Loucy (cell line): ENCODE data around the gene DNAJC17.

Experiments used
- H2AFZ ChIP-seq: fragments of 200-600 bp; sonication (generic); 2 replicates; pipeline ENCODE4 v1.6.0; 2016; ENCODE audit warnings: antibody characterized with exemption, mild to moderate bottlenecking, low read length, moderate library complexity
- H3F3A ChIP-seq: fragments of 200-600 bp; 2 replicates; pipeline ENCODE4 v1.6.0; 2016; ENCODE audit warnings: antibody characterized with exemption, low read depth, mild to moderate bottlenecking
- H3K27me3 ChIP-seq: fragments of 200-600 bp; sonication (generic); 2 replicates; pipeline ENCODE4 v1.6.1; 2014; ENCODE audit warnings: low read length, mild to moderate bottlenecking; ENCODE audit not compliant: insufficient read depth, poor library complexity, severe bottlenecking
- H3K36me3 ChIP-seq: fragments of 200-600 bp; sonication (generic); 2 replicates; pipeline ENCODE4 v1.6.1; 2016; ENCODE audit warnings: low read length; ENCODE audit not compliant: insufficient read depth
- H3K4me1 ChIP-seq: fragments of 200-600 bp; sonication (generic); 2 replicates; pipeline ENCODE4 v1.5.1; 2014; ENCODE audit warnings: low read length, mild to moderate bottlenecking; ENCODE audit not compliant: insufficient read depth, poor library complexity, severe bottlenecking
- H3K4me2 ChIP-seq: fragments of 200-600 bp; sonication (generic); 2 replicates; pipeline ENCODE4 v1.6.0; 2014; ENCODE audit warnings: antibody characterized with exemption, low read length, low read depth, mild to moderate bottlenecking; ENCODE audit not compliant: poor library complexity, severe bottlenecking
- H3K4me3 ChIP-seq: fragments of 200-600 bp; sonication (generic); 2 replicates; pipeline ENCODE4 v1.5.1; 2014; ENCODE audit warnings: low read length, mild to moderate bottlenecking, mixed read lengths; ENCODE audit not compliant: poor library complexity, severe bottlenecking
- H3K79me2 ChIP-seq: fragments of 200-600 bp; sonication (generic); 2 replicates; pipeline ENCODE4 v1.6.1; 2014; ENCODE audit warnings: low read length; ENCODE audit not compliant: insufficient read depth
- H3K9ac ChIP-seq: fragments of 200-600 bp; sonication (generic); 2 replicates; pipeline ENCODE4 v1.6.0; 2014; ENCODE audit warnings: mild to moderate bottlenecking, low read depth, low read length, moderate library complexity; ENCODE audit not compliant: poor library complexity, severe bottlenecking
- H3K9me2 ChIP-seq: fragments of 200-600 bp; sonication (generic); replicated peaks from 2 replicates; pipeline ENCODE4 v1.6.1; 2016; ENCODE audit warnings: low read depth, low read length, mixed read lengths
- H3K9me3 ChIP-seq: fragments of 200-600 bp; sonication (generic); 2 replicates; pipeline ENCODE4 v1.6.1; 2014; ENCODE audit warnings: mild to moderate bottlenecking, antibody characterized with exemption, low read length, low read depth; ENCODE audit not compliant: insufficient read depth
- H4K20me1 ChIP-seq: fragments of 200-600 bp; sonication (generic); 2 replicates; pipeline ENCODE4 v1.6.0; 2014; ENCODE audit warnings: antibody characterized with exemption, low read length, mild to moderate bottlenecking; ENCODE audit not compliant: insufficient read depth, poor library complexity, severe bottlenecking
- EZH2phosphoT487 ChIP-seq: fragments of 200-600 bp; IDR thresholded peaks from 2 replicates; pipeline ENCODE4 v1.6.1; 2018; ENCODE audit warnings: antibody characterized with exemption, mild to moderate bottlenecking, moderate library complexity, borderline replicate concordance
- TF ChIP-seq, protein P1 (sequence below): fragments of 200-600 bp; sonication (generic); conservative IDR thresholded peaks from 2 replicates; pipeline ENCODE4 v1.5.1; 2014; ENCODE audit warnings: mild to moderate bottlenecking, antibody characterized with exemption, low read length

Gene DNAJC17

DNA sequence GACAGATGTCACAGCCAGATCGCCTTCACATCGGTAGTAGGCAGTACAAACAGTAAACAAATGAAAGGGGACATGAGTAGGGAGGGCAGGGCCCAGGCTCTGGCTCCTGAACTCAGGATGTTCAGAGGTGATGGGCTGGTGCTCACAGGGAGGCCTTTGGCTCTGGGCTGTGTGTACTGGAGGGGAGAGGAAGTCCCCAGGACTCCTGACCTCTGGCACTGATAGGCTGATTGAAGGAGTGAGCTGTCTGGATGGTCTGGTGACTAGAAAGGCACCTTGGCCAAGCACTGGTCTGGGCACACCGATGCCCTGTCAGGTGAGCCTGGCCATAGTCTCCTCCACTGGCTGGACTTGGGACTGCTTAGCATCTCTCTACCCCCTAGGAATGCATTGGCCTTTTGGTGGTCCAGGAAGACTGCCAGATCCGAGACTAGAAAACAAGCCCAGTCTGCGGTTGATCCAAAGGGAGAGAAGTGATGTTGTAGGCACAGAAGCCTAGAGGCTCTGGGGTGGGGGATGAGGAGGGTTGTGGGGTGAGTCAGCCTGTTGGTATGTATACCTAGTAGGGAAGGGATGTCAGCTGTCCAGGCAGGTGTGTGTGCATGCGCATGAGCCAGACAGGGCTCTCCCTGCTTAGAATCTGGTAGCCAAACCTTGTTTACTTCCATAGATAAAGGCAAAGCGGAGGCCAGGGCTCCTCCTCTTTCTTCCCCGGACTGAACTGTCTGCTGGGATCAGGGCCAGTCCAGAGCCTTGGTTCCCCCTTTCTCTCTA lies 38.4 kb upstream of the DNAJC17 start:
- no peak overlapping the region for H3K4me2 ChIP-seq

DNA sequence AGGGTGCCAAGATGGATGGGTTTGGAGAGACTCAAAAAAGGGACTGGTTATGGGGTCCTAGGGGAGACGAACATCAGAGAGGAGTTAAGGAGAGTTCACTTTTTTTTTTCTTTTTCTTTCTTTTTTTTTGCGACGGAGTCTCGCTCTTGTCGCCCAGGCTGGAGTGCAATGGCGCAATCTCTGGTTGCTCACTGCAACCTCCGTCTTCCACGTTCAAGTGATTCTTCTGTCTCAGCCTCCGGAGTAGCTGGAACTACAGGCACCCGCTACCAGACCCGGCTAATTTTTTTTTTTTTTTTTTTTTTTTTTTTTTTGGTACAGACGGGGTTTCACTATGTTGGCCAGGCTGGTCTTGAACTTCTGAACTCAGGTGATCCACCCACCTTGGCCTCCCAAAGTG lies 37.8 kb upstream of the DNAJC17 start:
- Histone ChIP-seq H3K79me2 (no peaks in the 10 kb centered on the region), H2AFZ (no peak overlapping the region), H3K9me2 (no peaks in the 10 kb centered on the region), H3F3A (no peaks in the 10 kb centered on the region), H3K9me3 (no peaks in the 10 kb centered on the region), H3K9ac (no peak overlapping the region), H3K4me2 (no peak overlapping the region), H4K20me1 (no peaks in the 10 kb centered on the region), H3K4me1 (peaks cover 18% of the 10 kb centered on the region), H3K36me3 (no peaks in the 10 kb centered on the region), H3K27me3 (no peaks in the 10 kb centered on the region), H3K4me3 (no peak overlapping the region)
- no peak for TF ChIP-seq EZH2phosphoT487
- TF ChIP-seq, protein P1, sequence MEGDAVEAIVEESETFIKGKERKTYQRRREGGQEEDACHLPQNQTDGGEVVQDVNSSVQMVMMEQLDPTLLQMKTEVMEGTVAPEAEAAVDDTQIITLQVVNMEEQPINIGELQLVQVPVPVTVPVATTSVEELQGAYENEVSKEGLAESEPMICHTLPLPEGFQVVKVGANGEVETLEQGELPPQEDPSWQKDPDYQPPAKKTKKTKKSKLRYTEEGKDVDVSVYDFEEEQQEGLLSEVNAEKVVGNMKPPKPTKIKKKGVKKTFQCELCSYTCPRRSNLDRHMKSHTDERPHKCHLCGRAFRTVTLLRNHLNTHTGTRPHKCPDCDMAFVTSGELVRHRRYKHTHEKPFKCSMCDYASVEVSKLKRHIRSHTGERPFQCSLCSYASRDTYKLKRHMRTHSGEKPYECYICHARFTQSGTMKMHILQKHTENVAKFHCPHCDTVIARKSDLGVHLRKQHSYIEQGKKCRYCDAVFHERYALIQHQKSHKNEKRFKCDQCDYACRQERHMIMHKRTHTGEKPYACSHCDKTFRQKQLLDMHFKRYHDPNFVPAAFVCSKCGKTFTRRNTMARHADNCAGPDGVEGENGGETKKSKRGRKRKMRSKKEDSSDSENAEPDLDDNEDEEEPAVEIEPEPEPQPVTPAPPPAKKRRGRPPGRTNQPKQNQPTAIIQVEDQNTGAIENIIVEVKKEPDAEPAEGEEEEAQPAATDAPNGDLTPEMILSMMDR = no peak

More for the DNA sequence above, 38.4 kb upstream of the DNAJC17 start:
- Histone ChIP-seq H3K4me1 (peaks cover 18% of the 10 kb centered on the region), H3K9me3 (no peaks in the 10 kb centered on the region), H3K4me3 (no peak overlapping the region), H3K9me2 (no peaks in the 10 kb centered on the region), H3K36me3 (no peaks in the 10 kb centered on the region), H3K27me3 (no peaks in the 10 kb centered on the region), H3F3A (no peaks in the 10 kb centered on the region), H2AFZ (no peak overlapping the region), H4K20me1 (no peaks in the 10 kb centered on the region), H3K9ac (no peak overlapping the region), H3K79me2 (no peaks in the 10 kb centered on the region)
- no peak for TF ChIP-seq EZH2phosphoT487
- TF ChIP-seq, protein P1 = no peak

DNA sequence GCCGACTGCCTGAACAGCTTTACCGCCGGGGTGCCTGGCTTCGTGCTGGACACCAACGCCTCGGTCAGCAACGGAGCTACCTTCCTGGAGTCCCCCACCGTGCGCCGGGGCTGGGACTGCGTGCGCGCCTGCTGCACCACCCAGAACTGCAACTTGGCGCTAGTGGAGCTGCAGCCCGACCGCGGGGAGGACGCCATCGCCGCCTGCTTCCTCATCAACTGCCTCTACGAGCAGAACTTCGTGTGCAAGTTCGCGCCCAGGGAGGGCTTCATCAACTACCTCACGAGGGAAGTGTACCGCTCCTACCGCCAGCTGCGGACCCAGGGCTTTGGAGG lies 37.4 kb upstream of the DNAJC17 start:
- no peaks in the 10 kb centered on the region for H3K9me2 ChIP-seq
- H3K9me3 ChIP-seq = no peaks in the 10 kb centered on the region
- H3K4me1 ChIP-seq = peaks cover 18% of the 10 kb centered on the region
- no peak overlapping the region for H3K4me2 ChIP-seq
- H4K20me1 ChIP-seq = no peaks in the 10 kb centered on the region
- H3K27me3 ChIP-seq = no peaks in the 10 kb centered on the region
- no peaks in the 10 kb centered on the region for H3K36me3 ChIP-seq
- H3K79me2 ChIP-seq = no peaks in the 10 kb centered on the region
- H3F3A ChIP-seq = no peaks in the 10 kb centered on the region
- no peak overlapping the region for H3K9ac ChIP-seq
- H3K4me3 ChIP-seq = no peak overlapping the region
- TF ChIP-seq, protein P1 = no peak
- no peak for TF ChIP-seq EZH2phosphoT487
- no peak overlapping the region for H2AFZ ChIP-seq
